Testis (tissue), 2 donors: ENCODE results near the gene TPRN.

Experiments used
- POLR2A ChIP-seq: fragments of 450-650 bp; IDR thresholded peaks from one replicate; pipeline ENCODE4 v1.6.1; 2017; ENCODE audit warnings: antibody characterized with exemption, mild to moderate bottlenecking, moderate library complexity
- TF ChIP-seq, protein P1 (sequence below), 3 experiments: fragments of 450-650 bp in 2 of 3; fragments of 200-600 bp in 1 of 3; sonication (generic) in 1 of 3; IDR thresholded peaks; one replicate each; pipeline ENCODE4 v1.5.1; 2016 to 2019; ENCODE audit warnings: antibody characterized with exemption in 3 of 3, mild to moderate bottlenecking in 2 of 3, moderate library complexity in 1 of 3

DNA sequence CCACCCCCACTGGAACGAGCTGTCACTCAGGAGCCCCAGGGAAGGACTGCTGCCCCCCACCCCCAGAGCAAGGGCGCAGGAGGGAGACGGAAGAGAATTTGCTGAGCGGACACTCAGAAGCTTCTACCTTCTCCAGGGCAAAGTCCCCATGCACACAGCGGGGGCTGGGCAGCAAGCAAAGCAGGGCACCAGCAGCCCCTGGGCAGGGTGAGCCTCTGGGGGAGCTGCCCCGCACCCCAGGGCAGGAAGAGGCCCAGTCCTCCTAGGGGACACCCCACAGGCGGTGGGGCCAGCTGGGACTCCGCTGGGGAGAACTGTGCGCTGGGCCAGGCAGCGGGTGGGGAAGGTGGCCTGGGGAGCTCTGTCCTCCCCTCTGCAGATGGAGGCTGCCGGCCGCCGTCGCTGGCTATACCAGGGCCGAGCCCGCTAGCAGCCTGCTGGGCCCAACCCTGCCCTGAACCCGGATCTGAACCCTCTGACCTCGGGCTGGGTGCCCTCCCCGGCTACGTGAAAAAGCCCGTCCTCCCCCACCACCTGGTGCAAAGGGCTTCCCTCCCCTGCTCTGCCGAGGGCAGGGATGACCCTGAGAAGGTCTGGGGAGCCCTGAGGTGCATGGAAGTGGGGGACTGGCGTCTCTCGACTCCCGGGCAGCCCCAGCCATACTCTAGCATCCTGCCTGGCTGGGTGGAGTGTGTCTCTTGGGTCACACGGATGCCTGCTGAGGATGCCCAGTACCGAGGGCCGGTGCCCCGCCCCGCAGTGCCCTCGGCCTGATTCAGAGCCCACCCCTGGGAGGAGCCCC, 29.6 kb upstream of the TPRN start:
- TF ChIP-seq, protein P1, sequence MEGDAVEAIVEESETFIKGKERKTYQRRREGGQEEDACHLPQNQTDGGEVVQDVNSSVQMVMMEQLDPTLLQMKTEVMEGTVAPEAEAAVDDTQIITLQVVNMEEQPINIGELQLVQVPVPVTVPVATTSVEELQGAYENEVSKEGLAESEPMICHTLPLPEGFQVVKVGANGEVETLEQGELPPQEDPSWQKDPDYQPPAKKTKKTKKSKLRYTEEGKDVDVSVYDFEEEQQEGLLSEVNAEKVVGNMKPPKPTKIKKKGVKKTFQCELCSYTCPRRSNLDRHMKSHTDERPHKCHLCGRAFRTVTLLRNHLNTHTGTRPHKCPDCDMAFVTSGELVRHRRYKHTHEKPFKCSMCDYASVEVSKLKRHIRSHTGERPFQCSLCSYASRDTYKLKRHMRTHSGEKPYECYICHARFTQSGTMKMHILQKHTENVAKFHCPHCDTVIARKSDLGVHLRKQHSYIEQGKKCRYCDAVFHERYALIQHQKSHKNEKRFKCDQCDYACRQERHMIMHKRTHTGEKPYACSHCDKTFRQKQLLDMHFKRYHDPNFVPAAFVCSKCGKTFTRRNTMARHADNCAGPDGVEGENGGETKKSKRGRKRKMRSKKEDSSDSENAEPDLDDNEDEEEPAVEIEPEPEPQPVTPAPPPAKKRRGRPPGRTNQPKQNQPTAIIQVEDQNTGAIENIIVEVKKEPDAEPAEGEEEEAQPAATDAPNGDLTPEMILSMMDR (IDR thresholded peaks at IDR 0.05), result no peak
- no peak for TF ChIP-seq POLR2A
